ENCODE measurements around the gene WDR35. TPM values are rescaled to one million over a fixed set of nuclear protein-coding genes. Genes with fewer than 3 reads are reported as not detected.

WDR35 gene
- total RNA-seq, 1 experiment from 2014 or later = 15.5 TPM

DNA sequence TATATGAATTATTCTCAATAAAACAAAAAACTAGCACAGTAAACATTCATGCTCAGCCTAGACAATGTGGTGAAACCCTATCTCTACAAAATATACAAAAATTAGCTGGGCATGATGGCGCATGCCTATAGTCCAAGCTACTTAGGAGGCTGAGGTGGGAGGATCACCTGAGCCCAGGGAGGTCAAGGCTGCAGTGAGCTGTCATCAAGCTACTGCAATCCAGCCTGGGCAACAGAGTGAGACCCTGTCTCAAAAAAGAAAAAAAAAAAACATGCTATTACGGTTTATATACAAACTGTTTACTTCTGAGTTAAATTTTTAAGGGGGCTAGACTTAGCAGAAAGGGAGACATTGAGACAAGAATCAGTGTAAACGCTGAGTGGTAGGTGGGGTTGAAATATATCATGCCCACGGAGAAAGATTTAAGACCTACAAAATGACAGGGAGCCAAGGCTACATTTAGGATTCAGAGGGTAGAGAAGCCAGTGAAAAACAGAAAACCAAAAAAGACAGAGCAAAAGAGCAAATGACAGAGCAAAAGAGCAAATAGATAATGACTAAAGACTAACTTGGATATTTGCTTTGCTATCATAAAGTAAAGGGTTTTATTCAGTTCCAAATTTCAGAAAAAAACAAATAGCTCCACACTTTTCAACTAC lies 95.6 kb downstream of the WDR35 start:
- no peak overlapping the region for H3K27ac Mint-ChIP-seq

DNA sequence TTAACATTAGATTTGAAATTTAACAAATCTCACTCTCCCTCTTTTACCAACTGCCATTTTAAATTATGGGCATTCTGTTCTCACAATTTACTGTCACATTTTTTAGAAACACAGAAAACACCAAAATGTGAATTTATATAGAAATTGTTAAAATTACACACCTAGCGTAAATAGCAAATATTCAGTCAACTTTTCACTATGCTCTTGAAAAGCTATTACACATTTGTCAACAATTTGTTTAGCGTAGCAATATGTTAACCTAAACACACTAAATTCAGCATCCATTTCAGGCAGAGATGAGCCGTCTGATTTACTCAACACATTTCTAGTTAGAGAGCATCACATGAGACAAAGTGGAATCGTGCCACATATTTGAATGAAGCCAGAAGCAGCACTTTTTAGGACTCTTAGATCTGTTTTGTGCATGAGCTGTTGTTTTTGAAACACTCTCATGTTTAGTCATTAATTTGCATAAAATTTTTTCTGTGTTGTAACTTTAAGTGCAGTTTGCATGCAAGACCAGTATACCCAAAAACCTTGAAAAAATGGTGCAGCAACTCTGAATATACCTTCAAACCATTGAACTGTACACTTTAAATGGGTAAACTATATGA lies 96.3 kb downstream of the WDR35 start:
- no peak for ATAC-seq
- H3K4me1 Mint-ChIP-seq = no peaks in the 10 kb centered on the region
- TF ChIP-seq ZNF138 (CRISPR knock-in tag; conservative IDR thresholded peaks at IDR 0.05) = no peak
- TF ChIP-seq, protein P1, sequence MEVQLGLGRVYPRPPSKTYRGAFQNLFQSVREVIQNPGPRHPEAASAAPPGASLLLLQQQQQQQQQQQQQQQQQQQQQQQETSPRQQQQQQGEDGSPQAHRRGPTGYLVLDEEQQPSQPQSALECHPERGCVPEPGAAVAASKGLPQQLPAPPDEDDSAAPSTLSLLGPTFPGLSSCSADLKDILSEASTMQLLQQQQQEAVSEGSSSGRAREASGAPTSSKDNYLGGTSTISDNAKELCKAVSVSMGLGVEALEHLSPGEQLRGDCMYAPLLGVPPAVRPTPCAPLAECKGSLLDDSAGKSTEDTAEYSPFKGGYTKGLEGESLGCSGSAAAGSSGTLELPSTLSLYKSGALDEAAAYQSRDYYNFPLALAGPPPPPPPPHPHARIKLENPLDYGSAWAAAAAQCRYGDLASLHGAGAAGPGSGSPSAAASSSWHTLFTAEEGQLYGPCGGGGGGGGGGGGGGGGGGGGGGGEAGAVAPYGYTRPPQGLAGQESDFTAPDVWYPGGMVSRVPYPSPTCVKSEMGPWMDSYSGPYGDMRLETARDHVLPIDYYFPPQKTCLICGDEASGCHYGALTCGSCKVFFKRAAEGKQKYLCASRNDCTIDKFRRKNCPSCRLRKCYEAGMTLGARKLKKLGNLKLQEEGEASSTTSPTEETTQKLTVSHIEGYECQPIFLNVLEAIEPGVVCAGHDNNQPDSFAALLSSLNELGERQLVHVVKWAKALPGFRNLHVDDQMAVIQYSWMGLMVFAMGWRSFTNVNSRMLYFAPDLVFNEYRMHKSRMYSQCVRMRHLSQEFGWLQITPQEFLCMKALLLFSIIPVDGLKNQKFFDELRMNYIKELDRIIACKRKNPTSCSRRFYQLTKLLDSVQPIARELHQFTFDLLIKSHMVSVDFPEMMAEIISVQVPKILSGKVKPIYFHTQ (CRISPR knock-in tag; IDR thresholded peaks at IDR 0.05) = no peak
- no peak for TF ChIP-seq SMAD4 (CRISPR knock-in tag; IDR thresholded peaks at IDR 0.05)
- TF ChIP-seq, protein P2, sequence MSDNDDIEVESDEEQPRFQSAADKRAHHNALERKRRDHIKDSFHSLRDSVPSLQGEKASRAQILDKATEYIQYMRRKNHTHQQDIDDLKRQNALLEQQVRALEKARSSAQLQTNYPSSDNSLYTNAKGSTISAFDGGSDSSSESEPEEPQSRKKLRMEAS (CRISPR knock-in tag; IDR thresholded peaks at IDR 0.05) = no peak
- TF ChIP-seq JAZF1 (CRISPR knock-in tag; IDR thresholded peaks at IDR 0.05) = no peak
- TF ChIP-seq, protein P3, sequence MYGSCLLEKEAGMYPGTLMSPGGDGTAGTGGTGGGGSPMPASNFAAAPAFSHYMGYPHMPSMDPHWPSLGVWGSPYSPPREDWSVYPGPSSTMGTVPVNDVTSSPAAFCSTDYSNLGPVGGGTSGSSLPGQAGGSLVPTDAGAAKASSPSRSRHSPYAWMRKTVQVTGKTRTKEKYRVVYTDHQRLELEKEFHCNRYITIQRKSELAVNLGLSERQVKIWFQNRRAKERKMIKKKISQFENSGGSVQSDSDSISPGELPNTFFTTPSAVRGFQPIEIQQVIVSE (CRISPR knock-in tag; IDR thresholded peaks at IDR 0.05; ENCODE audit: borderline replicate concordance) = no peak
- TF ChIP-seq ZNF219 (CRISPR knock-in tag; IDR thresholded peaks at IDR 0.05; ENCODE audit: borderline replicate concordance) = no peak
- TF ChIP-seq NR2C2 (CRISPR knock-in tag; IDR thresholded peaks at IDR 0.05) = no peak
- TF ChIP-seq, protein P4, sequence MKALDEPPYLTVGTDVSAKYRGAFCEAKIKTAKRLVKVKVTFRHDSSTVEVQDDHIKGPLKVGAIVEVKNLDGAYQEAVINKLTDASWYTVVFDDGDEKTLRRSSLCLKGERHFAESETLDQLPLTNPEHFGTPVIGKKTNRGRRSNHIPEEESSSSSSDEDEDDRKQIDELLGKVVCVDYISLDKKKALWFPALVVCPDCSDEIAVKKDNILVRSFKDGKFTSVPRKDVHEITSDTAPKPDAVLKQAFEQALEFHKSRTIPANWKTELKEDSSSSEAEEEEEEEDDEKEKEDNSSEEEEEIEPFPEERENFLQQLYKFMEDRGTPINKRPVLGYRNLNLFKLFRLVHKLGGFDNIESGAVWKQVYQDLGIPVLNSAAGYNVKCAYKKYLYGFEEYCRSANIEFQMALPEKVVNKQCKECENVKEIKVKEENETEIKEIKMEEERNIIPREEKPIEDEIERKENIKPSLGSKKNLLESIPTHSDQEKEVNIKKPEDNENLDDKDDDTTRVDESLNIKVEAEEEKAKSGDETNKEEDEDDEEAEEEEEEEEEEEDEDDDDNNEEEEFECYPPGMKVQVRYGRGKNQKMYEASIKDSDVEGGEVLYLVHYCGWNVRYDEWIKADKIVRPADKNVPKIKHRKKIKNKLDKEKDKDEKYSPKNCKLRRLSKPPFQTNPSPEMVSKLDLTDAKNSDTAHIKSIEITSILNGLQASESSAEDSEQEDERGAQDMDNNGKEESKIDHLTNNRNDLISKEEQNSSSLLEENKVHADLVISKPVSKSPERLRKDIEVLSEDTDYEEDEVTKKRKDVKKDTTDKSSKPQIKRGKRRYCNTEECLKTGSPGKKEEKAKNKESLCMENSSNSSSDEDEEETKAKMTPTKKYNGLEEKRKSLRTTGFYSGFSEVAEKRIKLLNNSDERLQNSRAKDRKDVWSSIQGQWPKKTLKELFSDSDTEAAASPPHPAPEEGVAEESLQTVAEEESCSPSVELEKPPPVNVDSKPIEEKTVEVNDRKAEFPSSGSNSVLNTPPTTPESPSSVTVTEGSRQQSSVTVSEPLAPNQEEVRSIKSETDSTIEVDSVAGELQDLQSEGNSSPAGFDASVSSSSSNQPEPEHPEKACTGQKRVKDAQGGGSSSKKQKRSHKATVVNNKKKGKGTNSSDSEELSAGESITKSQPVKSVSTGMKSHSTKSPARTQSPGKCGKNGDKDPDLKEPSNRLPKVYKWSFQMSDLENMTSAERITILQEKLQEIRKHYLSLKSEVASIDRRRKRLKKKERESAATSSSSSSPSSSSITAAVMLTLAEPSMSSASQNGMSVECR (CRISPR knock-in tag; IDR thresholded peaks at IDR 0.05; ENCODE audit: borderline replicate concordance) = no peak
- no peak for TF ChIP-seq KAT7 (CRISPR knock-in tag; IDR thresholded peaks at IDR 0.05; ENCODE audit: borderline replicate concordance)

More for the DNA sequence above, 95.6 kb downstream of the WDR35 start:
- H3K36me3 Mint-ChIP-seq = no peaks in the 10 kb centered on the region
- no peak overlapping the region for H3K4me3 Mint-ChIP-seq
- ChIA-PET POLR2A (no interaction called here), CTCF (no interaction called here)
- DNase-seq (ENCODE audit: low spot score) (no peak), ATAC-seq (no peak)
- no peaks in the 10 kb centered on the region for H3K9me3 Mint-ChIP-seq
- no peaks in the 10 kb centered on the region for H3K27me3 Mint-ChIP-seq (ENCODE audit: low read depth)
- TF ChIP-seq GABPB1 (CRISPR knock-in tag; IDR thresholded peaks at IDR 0.05) = no peak
- TF ChIP-seq, protein P5, sequence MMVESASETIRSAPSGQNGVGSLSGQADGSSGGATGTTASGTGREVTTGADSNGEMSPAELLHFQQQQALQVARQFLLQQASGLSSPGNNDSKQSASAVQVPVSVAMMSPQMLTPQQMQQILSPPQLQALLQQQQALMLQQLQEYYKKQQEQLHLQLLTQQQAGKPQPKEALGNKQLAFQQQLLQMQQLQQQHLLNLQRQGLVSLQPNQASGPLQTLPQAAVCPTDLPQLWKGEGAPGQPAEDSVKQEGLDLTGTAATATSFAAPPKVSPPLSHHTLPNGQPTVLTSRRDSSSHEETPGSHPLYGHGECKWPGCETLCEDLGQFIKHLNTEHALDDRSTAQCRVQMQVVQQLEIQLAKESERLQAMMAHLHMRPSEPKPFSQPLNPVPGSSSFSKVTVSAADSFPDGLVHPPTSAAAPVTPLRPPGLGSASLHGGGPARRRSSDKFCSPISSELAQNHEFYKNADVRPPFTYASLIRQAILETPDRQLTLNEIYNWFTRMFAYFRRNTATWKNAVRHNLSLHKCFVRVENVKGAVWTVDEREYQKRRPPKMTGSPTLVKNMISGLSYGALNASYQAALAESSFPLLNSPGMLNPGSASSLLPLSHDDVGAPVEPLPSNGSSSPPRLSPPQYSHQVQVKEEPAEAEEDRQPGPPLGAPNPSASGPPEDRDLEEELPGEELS (CRISPR knock-in tag; IDR thresholded peaks at IDR 0.05) = no peak
- TF ChIP-seq TCF7 (CRISPR knock-in tag; IDR thresholded peaks at IDR 0.05; ENCODE audit: low read depth) = no peak
- no peak for TF ChIP-seq ZNF121 (CRISPR knock-in tag; IDR thresholded peaks at IDR 0.05)
- TF ChIP-seq NFYB (CRISPR knock-in tag; conservative IDR thresholded peaks at IDR 0.05; ENCODE audit: low read depth) = no peak
- no peak for TF ChIP-seq HMGA2 (CRISPR knock-in tag; IDR thresholded peaks at IDR 0.05)
- TF ChIP-seq TP53 (CRISPR knock-in tag; IDR thresholded peaks at IDR 0.05) = no peak
- TF ChIP-seq ZNF138 (CRISPR knock-in tag; conservative IDR thresholded peaks at IDR 0.05) = no peak
- TF ChIP-seq ZNF232 (CRISPR knock-in tag; IDR thresholded peaks at IDR 0.05) = no peak
- TF ChIP-seq, protein P6, sequence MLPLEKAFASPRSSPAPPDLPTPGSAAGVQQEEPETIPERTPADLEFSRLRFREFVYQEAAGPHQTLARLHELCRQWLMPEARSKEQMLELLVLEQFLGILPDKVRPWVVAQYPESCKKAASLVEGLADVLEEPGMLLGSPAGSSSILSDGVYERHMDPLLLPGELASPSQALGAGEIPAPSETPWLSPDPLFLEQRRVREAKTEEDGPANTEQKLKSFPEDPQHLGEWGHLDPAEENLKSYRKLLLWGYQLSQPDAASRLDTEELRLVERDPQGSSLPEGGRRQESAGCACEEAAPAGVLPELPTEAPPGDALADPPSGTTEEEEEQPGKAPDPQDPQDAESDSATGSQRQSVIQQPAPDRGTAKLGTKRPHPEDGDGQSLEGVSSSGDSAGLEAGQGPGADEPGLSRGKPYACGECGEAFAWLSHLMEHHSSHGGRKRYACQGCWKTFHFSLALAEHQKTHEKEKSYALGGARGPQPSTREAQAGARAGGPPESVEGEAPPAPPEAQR (CRISPR knock-in tag; IDR thresholded peaks at IDR 0.05) = no peak
- TF ChIP-seq, protein P7, sequence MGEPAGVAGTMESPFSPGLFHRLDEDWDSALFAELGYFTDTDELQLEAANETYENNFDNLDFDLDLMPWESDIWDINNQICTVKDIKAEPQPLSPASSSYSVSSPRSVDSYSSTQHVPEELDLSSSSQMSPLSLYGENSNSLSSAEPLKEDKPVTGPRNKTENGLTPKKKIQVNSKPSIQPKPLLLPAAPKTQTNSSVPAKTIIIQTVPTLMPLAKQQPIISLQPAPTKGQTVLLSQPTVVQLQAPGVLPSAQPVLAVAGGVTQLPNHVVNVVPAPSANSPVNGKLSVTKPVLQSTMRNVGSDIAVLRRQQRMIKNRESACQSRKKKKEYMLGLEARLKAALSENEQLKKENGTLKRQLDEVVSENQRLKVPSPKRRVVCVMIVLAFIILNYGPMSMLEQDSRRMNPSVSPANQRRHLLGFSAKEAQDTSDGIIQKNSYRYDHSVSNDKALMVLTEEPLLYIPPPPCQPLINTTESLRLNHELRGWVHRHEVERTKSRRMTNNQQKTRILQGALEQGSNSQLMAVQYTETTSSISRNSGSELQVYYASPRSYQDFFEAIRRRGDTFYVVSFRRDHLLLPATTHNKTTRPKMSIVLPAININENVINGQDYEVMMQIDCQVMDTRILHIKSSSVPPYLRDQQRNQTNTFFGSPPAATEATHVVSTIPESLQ (CRISPR knock-in tag; IDR thresholded peaks at IDR 0.05) = no peak
- no peak for TF ChIP-seq CREB1 (CRISPR knock-in tag; IDR thresholded peaks at IDR 0.05)
- no peak for TF ChIP-seq ATF1 (CRISPR knock-in tag; IDR thresholded peaks at IDR 0.05)
- no peak for TF ChIP-seq FOXK1 (CRISPR knock-in tag; IDR thresholded peaks at IDR 0.05)
- H3K4me1 Mint-ChIP-seq = no peaks in the 10 kb centered on the region

More for the DNA sequence above, 96.3 kb downstream of the WDR35 start:
- Mint-ChIP-seq H3K9me3 (no peaks in the 10 kb centered on the region), H3K36me3 (no peaks in the 10 kb centered on the region), H3K4me3 (no peak overlapping the region), H3K27ac (no peak overlapping the region; the same call in 1 of the 2 replicates), H3K27me3 (ENCODE audit: low read depth) (no peaks in the 10 kb centered on the region)
- CTCF ChIA-PET = no interaction called here
- POLR2A ChIA-PET = no interaction called here
- DNase-seq (ENCODE audit: low spot score) = no peak
